Measurements from ENCODE around the gene RAD51B.

The RAD51B gene

DNA sequence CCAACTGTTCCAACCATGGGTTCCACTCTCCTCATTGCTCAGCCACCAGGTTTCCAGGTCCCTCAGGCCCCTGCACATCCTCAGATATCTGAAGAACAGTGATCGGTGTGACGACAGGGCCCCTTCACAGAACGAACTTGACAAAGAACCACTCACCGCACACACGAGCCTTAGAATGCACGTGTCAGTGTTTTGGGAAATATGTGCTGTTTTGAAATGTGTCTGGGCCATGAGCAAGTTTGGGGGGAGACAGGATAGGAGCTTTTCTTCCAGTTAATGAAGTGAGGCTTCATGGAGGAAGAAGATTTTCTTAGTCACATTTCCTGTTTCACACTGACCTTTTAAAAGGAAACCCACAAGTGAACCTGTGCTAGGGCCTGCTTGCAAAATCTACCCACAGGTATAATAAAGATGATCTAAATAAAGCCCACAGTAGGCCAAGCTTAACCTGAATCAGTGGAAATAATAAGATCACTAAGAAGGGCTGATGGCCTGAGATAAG, 914.7 kb downstream of the RAD51B start:
- Histone ChIP-seq H3K36me3 (ENCODE audit: insufficient read depth, low read length) (no peaks in the 10 kb centered on the region), H3K9ac (ENCODE audit: insufficient read length) (no peak overlapping the region), H3K4me3 (no peak overlapping the region), H3K9me3 (ENCODE audit: low read depth, low read length) (no peaks in the 10 kb centered on the region), H3K27ac (no peak overlapping the region)
- DNase-seq (ENCODE audit: low read depth, low spot score), result no peak
- TF ChIP-seq POLR2AphosphoS5 (IDR thresholded peaks at IDR 0.05; ENCODE audit: borderline replicate concordance, low read depth, low read length), result no peak
- no peak for TF ChIP-seq FOXP2 (optimal IDR thresholded peaks at IDR 0.05; ENCODE audit: control extremely low read depth, extremely low read length, insufficient read depth)
- no peak for TF ChIP-seq EZH2 (IDR thresholded peaks at IDR 0.05)

DNA sequence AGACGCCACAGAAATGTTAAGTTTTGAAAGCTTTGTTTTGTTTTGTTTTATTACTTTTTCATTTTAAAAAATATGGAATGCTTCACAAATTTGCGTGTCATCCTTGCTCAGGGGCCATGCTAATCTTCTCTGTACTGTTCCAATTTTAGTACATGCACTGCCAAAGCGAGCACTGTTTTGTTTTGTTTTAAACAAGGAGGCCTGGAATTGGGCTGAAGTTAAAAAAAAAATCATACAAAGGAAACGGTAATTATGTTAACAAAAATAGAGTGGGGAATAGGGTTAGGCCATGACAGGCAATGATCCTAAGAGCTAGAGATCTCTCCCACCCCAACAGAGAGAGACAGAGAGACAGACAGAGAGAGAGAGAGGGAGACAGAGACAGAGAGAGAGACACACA, 916.3 kb downstream of the RAD51B start:
- Histone ChIP-seq H3K36me3 (ENCODE audit: insufficient read depth, low read length) (no peaks in the 10 kb centered on the region), H3K9me3 (ENCODE audit: low read depth, low read length) (no peaks in the 10 kb centered on the region), H3K27ac (no peak overlapping the region), H3K9ac (ENCODE audit: insufficient read length) (no peak overlapping the region), H3K4me3 (no peak overlapping the region)
- no peak for DNase-seq (ENCODE audit: low read depth, low spot score)
- TF ChIP-seq EZH2 (IDR thresholded peaks at IDR 0.05), result no peak
- TF ChIP-seq POLR2AphosphoS5 (IDR thresholded peaks at IDR 0.05; ENCODE audit: borderline replicate concordance, low read depth, low read length), result no peak
- TF ChIP-seq FOXP2 (optimal IDR thresholded peaks at IDR 0.05; ENCODE audit: control extremely low read depth, extremely low read length, insufficient read depth), result no peak

DNA sequence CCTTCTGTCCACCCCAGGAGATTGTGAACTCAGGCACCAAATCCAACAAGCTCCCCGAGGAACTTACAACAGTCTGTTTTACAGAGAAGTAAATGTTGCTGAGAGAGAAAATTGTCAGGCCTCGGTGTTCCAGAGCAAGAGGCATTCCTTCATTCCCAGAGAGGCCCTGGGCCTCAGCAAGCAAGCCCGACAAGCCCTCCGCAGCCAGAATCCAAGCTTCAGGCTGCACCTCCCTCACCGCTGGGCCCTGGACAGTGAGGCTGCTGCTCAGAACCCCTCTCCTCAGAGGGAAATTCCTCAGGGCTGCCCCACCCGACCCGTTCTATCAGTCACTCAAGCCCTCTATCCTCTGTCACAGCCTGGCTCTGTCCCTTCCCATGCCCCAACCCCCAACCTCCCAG, 916.9 kb downstream of the RAD51B start:
- TF ChIP-seq FOXP2 (optimal IDR thresholded peaks at IDR 0.05; ENCODE audit: control extremely low read depth, extremely low read length, insufficient read depth), result no peak
- TF ChIP-seq POLR2AphosphoS5 (IDR thresholded peaks at IDR 0.05; ENCODE audit: borderline replicate concordance, low read depth, low read length), result no peak
- no peak for TF ChIP-seq EZH2 (IDR thresholded peaks at IDR 0.05)
- DNase-seq (ENCODE audit: low read depth, low spot score), result no peak
- Histone ChIP-seq H3K36me3 (ENCODE audit: insufficient read depth, low read length) (no peaks in the 10 kb centered on the region), H3K4me3 (no peak overlapping the region), H3K9ac (ENCODE audit: insufficient read length) (no peak overlapping the region), H3K9me3 (ENCODE audit: low read depth, low read length) (no peaks in the 10 kb centered on the region), H3K27ac (no peak overlapping the region)

DNA sequence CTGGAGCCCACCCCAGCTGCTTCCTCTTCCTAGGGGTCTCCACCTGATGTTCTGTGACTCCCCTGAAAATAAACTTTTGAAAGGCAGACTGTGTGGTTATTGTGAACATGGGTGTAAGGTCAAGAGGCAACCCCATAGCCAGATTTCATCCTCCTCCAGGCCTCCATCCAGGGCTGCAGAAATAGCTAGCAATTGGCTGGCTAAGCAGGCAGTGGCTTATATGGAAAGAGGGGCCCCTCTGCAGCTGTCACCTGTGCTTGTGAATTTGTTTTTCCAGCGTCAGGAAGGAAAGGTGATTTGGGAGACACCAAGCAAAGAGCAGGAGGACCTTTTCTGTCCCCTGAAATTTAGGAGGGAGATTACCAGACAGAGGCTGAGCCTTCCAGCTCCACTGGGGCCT, 917.5 kb downstream of the RAD51B start:
- no peaks in the 10 kb centered on the region for H3K9me3 ChIP-seq (ENCODE audit: low read depth, low read length)
- TF ChIP-seq FOXP2 (optimal IDR thresholded peaks at IDR 0.05; ENCODE audit: control extremely low read depth, extremely low read length, insufficient read depth) (no peak), POLR2AphosphoS5 (IDR thresholded peaks at IDR 0.05; ENCODE audit: borderline replicate concordance, low read depth, low read length) (no peak), EZH2 (IDR thresholded peaks at IDR 0.05) (no peak)
- H3K9ac ChIP-seq (ENCODE audit: insufficient read length), result no peak overlapping the region
- H3K36me3 ChIP-seq (ENCODE audit: insufficient read depth, low read length), result no peaks in the 10 kb centered on the region
- no peak overlapping the region for H3K4me3 ChIP-seq
- H3K27ac ChIP-seq, result no peak overlapping the region
- DNase-seq (ENCODE audit: low read depth, low spot score), result no peak

DNA sequence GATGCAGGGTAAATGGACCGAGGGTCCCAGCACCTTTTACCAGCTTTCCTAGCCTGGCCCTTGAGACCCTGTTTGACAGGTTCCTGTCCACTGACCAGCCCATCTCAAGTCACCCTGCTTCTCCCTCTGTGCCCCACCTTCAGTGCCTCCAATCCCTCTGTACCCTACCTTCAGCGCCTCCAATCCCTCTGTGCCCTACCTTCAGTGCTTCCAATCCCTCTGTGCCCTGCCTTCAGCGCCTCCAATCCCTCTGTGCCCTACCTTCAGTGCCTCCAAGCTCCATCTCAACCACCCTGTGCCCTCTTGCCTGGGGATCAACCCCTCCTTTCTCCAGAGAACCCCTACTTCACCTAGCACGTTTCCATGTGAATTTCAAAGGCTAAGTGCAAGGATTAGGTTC, 919.0 kb downstream of the RAD51B start:
- Histone ChIP-seq H3K27ac (no peak overlapping the region), H3K9me3 (ENCODE audit: low read depth, low read length) (no peaks in the 10 kb centered on the region), H3K9ac (ENCODE audit: insufficient read length) (no peak overlapping the region), H3K36me3 (ENCODE audit: insufficient read depth, low read length) (no peaks in the 10 kb centered on the region), H3K4me3 (no peak overlapping the region)
- DNase-seq (ENCODE audit: low read depth, low spot score), result no peak
- no peak for TF ChIP-seq FOXP2 (optimal IDR thresholded peaks at IDR 0.05; ENCODE audit: control extremely low read depth, extremely low read length, insufficient read depth)
- TF ChIP-seq EZH2 (IDR thresholded peaks at IDR 0.05), result no peak
- TF ChIP-seq POLR2AphosphoS5 (IDR thresholded peaks at IDR 0.05; ENCODE audit: borderline replicate concordance, low read depth, low read length), result no peak

DNA sequence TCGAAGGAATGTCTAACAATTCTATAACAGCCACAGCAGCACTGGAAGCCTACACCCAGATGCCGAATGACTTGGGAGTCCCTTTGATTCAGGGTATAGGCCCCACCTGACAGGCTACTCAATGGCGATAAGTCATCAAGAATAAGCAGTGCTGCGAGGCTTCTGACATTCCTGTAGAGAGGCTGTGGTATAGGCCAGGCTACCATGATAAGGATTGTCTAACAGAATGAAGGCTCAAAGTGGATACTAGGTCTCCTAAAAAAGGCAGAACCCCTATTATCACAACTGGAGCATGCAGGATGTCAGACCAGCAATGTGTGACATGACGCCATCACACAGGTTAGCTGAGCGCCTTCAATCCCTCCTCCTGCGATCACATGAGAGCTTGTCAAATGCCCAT, 920.1 kb downstream of the RAD51B start:
- Histone ChIP-seq H3K27ac (no peak overlapping the region), H3K9me3 (ENCODE audit: low read depth, low read length) (no peaks in the 10 kb centered on the region), H3K4me3 (no peak overlapping the region), H3K9ac (ENCODE audit: insufficient read length) (no peak overlapping the region), H3K36me3 (ENCODE audit: insufficient read depth, low read length) (no peaks in the 10 kb centered on the region)
- DNase-seq (ENCODE audit: low read depth, low spot score), result no peak
- no peak for TF ChIP-seq FOXP2 (optimal IDR thresholded peaks at IDR 0.05; ENCODE audit: control extremely low read depth, extremely low read length, insufficient read depth)
- TF ChIP-seq POLR2AphosphoS5 (IDR thresholded peaks at IDR 0.05; ENCODE audit: borderline replicate concordance, low read depth, low read length), result no peak
- TF ChIP-seq EZH2 (IDR thresholded peaks at IDR 0.05), result no peak

DNA sequence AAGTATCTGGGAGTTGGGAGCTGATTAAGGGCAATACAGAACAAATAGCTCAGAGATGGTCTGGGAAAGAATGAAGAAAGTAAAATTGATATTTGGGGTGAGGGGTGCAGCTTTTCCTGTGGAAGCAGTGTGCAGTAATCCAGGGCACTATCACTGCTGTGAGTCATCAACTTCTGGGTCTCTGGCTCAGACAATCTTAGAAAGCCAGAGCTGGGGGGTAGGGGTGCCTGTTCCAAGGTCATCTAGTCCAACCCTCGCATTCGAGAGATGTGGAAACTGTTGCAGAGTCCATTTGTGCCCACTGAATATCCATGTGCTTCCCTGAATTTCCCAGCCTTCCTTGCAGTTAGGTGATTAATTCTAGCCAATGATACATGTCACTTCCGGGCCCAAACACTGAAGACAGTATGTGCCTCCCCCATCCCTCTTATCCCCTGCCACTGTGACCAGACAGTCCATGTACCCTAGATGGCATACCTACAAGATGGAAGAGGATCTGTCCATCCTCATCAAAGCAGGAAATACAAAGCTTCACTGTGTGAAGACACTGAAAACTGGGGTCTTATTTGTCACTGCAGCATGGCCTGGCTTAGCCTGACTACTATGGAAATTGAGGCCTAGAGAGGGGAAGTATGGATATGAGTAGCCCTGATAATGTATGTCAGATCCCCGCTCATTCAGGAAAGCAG, 921.4 kb downstream of the RAD51B start:
- H3K27ac ChIP-seq, result no peak overlapping the region
- TF ChIP-seq POLR2AphosphoS5 (IDR thresholded peaks at IDR 0.05; ENCODE audit: borderline replicate concordance, low read depth, low read length) (no peak), FOXP2 (optimal IDR thresholded peaks at IDR 0.05; ENCODE audit: control extremely low read depth, extremely low read length, insufficient read depth) (no peak), EZH2 (IDR thresholded peaks at IDR 0.05) (no peak)
- no peak overlapping the region for H3K4me3 ChIP-seq
- no peaks in the 10 kb centered on the region for H3K36me3 ChIP-seq (ENCODE audit: insufficient read depth, low read length)
- no peak overlapping the region for H3K9ac ChIP-seq (ENCODE audit: insufficient read length)
- DNase-seq (ENCODE audit: low read depth, low spot score), result no peak
- H3K9me3 ChIP-seq (ENCODE audit: low read depth, low read length), result no peaks in the 10 kb centered on the region

DNA sequence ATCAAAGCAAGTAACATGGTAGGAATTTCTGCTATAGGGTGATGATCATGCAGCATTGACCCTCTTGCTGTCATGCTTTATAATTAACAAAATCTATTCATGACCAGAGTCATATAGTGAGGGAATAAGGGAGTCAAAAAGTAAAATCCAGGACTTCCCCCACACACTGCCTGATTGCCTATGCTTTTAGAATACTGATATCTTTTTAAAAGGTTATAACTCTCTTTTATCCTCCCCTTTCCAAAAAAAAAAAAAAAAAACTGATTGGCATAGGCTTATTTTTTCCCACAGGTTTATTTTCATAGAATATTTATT, 921.9 kb downstream of the RAD51B start:
- DNase-seq (ENCODE audit: low read depth, low spot score), result no peak
- TF ChIP-seq EZH2 (IDR thresholded peaks at IDR 0.05) (no peak), POLR2AphosphoS5 (IDR thresholded peaks at IDR 0.05; ENCODE audit: borderline replicate concordance, low read depth, low read length) (no peak), FOXP2 (optimal IDR thresholded peaks at IDR 0.05; ENCODE audit: control extremely low read depth, extremely low read length, insufficient read depth) (no peak)
- no peak overlapping the region for H3K27ac ChIP-seq
- H3K36me3 ChIP-seq (ENCODE audit: insufficient read depth, low read length), result no peaks in the 10 kb centered on the region
- H3K4me3 ChIP-seq, result no peak overlapping the region
- no peaks in the 10 kb centered on the region for H3K9me3 ChIP-seq (ENCODE audit: low read depth, low read length)
- H3K9ac ChIP-seq (ENCODE audit: insufficient read length), result no peak overlapping the region
